HepG2 (cell line): ENCODE data around the gene TBXAS1.

Experiments used
- ATF6 ChIP-seq: sonication (generic); formaldehyde crosslinking; conservative IDR thresholded peaks from 2 replicates; pipeline ENCODE4 v1.4.0; 2020; ENCODE audit warnings: missing genetic modification reagents
- FOXA1 ChIP-seq, 2 experiments: fragments of 450-650 bp in 1 of 2; sonication (generic) in 1 of 2; formaldehyde crosslinking in 1 of 2; IDR thresholded peaks; 2 replicates each; pipeline versions ENCODE4 v1.4.0 to v1.6.1; 2016 to 2020; ENCODE audit warnings: missing genetic modification reagents in 1 of 2
- GABPA ChIP-seq, 2 experiments: IDR thresholded peaks; 2 replicates each; pipeline ENCODE4 v1.6.1; 2011 to 2016; ENCODE audit warnings: low read depth in 2 of 2, low read length in 1 of 2, missing biosample characterization in 1 of 2, missing genetic modification characterization in 1 of 2
- MED1 ChIP-seq: sonication (generic); formaldehyde crosslinking; IDR thresholded peaks from 2 replicates; pipeline ENCODE4 v1.4.0; 2020; ENCODE audit warnings: missing genetic modification reagents
- PATZ1 ChIP-seq: sonication (generic); formaldehyde crosslinking; IDR thresholded peaks from 2 replicates; pipeline ENCODE4 v1.4.0; 2020; ENCODE audit warnings: missing genetic modification reagents
- ZNF883 ChIP-seq: sonication (generic); formaldehyde crosslinking; IDR thresholded peaks from 2 replicates; pipeline ENCODE4 v1.5.1; 2020; ENCODE audit warnings: mild to moderate bottlenecking, missing genetic modification reagents; ENCODE audit errors: not compliant biosample characterization

GRCh38 chr7:139804571-139804970, 24.5 kb upstream of the TBXAS1 start:
- TF ChIP-seq MED1 (CRISPR knock-in tag) (no peak), GABPA (IDR thresholded peaks at IDR 0.05; ENCODE audit: low read depth, low read length) (no peak), GABPA (CRISPR knock-in tag; IDR thresholded peaks at IDR 0.05; ENCODE audit: low read depth) (no peak), FOXA1 (IDR thresholded peaks at IDR 0.05) (no peak), FOXA1 (CRISPR knock-in tag; IDR thresholded peaks at IDR 0.05) (no peak), ATF6 (CRISPR knock-in tag) (no peak), PATZ1 (CRISPR knock-in tag) (no peak), ZNF883 (CRISPR knock-in tag) (no peak)
